GM23248 (cell line): ENCODE results near the gene SPEM2. TPM values are rescaled to one million over a fixed set of nuclear protein-coding genes. Genes with fewer than 3 reads are reported as not detected.

Source experiments
- DNase-seq: peaks from one replicate; pipeline ENCODE4 v3.0.0-alpha.2; 2015
- H2AFZ ChIP-seq: fragments of 200-600 bp; sonication (generic); 2 replicates; pipeline ENCODE4 v1.6.1; 2016; ENCODE audit warnings: antibody characterized with exemption
- H3F3A ChIP-seq: fragments of 200-600 bp; sonication (generic); 2 replicates; pipeline ENCODE4 v1.6.1; 2016; ENCODE audit warnings: mild to moderate bottlenecking, antibody characterized with exemption, mixed run types; ENCODE audit not compliant: insufficient read depth
- H3K27ac ChIP-seq: fragments of 200-600 bp; sonication (generic); 2 replicates; pipeline ENCODE4 v1.5.1; 2016; ENCODE audit warnings: mild to moderate bottlenecking
- H3K27me3 ChIP-seq: fragments of 200-600 bp; sonication (generic); replicated peaks from 2 replicates; pipeline ENCODE4 v1.6.1; 2016; ENCODE audit warnings: mild to moderate bottlenecking; ENCODE audit not compliant: insufficient read depth
- H3K36me3 ChIP-seq: fragments of 200-600 bp; sonication (generic); 2 replicates; pipeline ENCODE4 v1.6.1; 2016; ENCODE audit warnings: low read depth, mild to moderate bottlenecking
- H3K4me1 ChIP-seq: fragments of 200-600 bp; sonication (generic); 2 replicates; pipeline ENCODE4 v1.6.1; 2016; ENCODE audit warnings: mild to moderate bottlenecking; ENCODE audit not compliant: insufficient read depth
- H3K4me2 ChIP-seq: fragments of 200-600 bp; sonication (generic); one replicate; pipeline ENCODE4 v1.6.1; 2016; ENCODE audit warnings: mild to moderate bottlenecking; ENCODE audit not compliant: unreplicated experiment
- H3K4me3 ChIP-seq: fragments of 200-600 bp; sonication (generic); 2 replicates; pipeline ENCODE4 v1.5.1; 2016; ENCODE audit warnings: mild to moderate bottlenecking
- H3K79me2 ChIP-seq: fragments of 200-600 bp; sonication (generic); 2 replicates; pipeline ENCODE4 v1.6.1; 2016; ENCODE audit warnings: mild to moderate bottlenecking; ENCODE audit not compliant: insufficient read depth
- H3K9ac ChIP-seq: fragments of 200-600 bp; sonication (generic); 2 replicates; pipeline ENCODE4 v1.6.1; 2016; ENCODE audit warnings: mild to moderate bottlenecking
- H3K9me2 ChIP-seq: fragments of 200-600 bp; sonication (generic); 2 replicates; pipeline ENCODE4 v1.6.1; 2016; ENCODE audit warnings: mixed run types, mild to moderate bottlenecking, moderate library complexity; ENCODE audit not compliant: insufficient read depth
- H3K9me3 ChIP-seq: fragments of 200-600 bp; sonication (generic); one replicate; pipeline ENCODE4 v1.6.1; 2017; ENCODE audit warnings: low read depth
- H4K20me1 ChIP-seq: fragments of 200-600 bp; sonication (generic); 2 replicates; pipeline ENCODE4 v1.6.0; 2016; ENCODE audit not compliant: insufficient read depth
- EZH2 ChIP-seq: fragments of 200-600 bp; sonication (generic); IDR thresholded peaks from 2 replicates; pipeline ENCODE4 v1.6.1; 2018; ENCODE audit warnings: antibody characterized with exemption, mild to moderate bottlenecking; ENCODE audit not compliant: insufficient read depth, poor library complexity, severe bottlenecking
- EZH2phosphoT487 ChIP-seq: fragments of 200-600 bp; sonication (generic); IDR thresholded peaks from 2 replicates; pipeline ENCODE4 v1.6.1; 2018; ENCODE audit warnings: antibody characterized with exemption, moderate library complexity, mild to moderate bottlenecking, low read depth; ENCODE audit not compliant: insufficient read depth
- WGBS, 2 experiments: methylation state at CpG; one replicate each; pipeline ENCODE4 v1.1.6; 2015 to 2017; ENCODE audit warnings: low lambda C conversion rate in 2 of 2, low coverage in 1 of 2; ENCODE audit errors: missing lambda C conversion rate in 2 of 2; 5-methylcytosine and 5-hydroxymethylcytosine counted together
- in situ Hi-C: fragments of 300-500 bp; cut with MboI; formaldehyde crosslinking; loops from 2 replicates; pipeline ENCODE4 v1.15.0; 2020
- polyA plus RNA-seq: library from polyadenylated mRNA; unstranded; fragments of >200 nt; fragmentation: Nextera tagmentation; extraction: Ambion mirVana; gene quantifications from 2 replicates; pipeline ENCODE4 v1.2.1, GENCODE V29; 2016
- total RNA-seq: library from RNA; depleted of rRNA; stranded (reverse); fragments of >200 nt; shearing (Covaris generic); gene quantifications from 2 replicates; pipeline ENCODE4 v1.2.3, GENCODE V29; 2014

The SPEM2 gene
- total and polyA plus RNA-seq, 2 experiments from 2014 or later = not detected

GRCh38 chr17:7462474-7463371 is 37.3 kb downstream of the SPEM2 start:
- TF ChIP-seq EZH2phosphoT487 (no peak), EZH2 (no peak)

GRCh38 chr17:7463372-7463846 is 38.0 kb downstream of the SPEM2 start:
- no peak overlapping the region for H3K4me3 ChIP-seq
- H3F3A ChIP-seq = peaks cover 22% of the 10 kb centered on the region
- H3K9me3 ChIP-seq = no peaks in the 10 kb centered on the region
- H3K4me2 ChIP-seq = no peak overlapping the region
- H3K79me2 ChIP-seq = peaks cover 47% of the 10 kb centered on the region
- 0 out of 2 replicates have a peak, but pooled peaks cover 2% of the 10 kb centered on the region for H3K4me1 ChIP-seq
- in situ Hi-C loops = no loop called here
- no peaks in the 10 kb centered on the region for H3K9me2 ChIP-seq
- peaks cover 7% of the 10 kb centered on the region; the same call in 1 of the 2 replicates for H3K36me3 ChIP-seq
- H3K27me3 ChIP-seq = no peaks in the 10 kb centered on the region
- H3K27ac ChIP-seq = no peak overlapping the region
- H3K9ac ChIP-seq = no peak overlapping the region
- TF ChIP-seq EZH2phosphoT487 = no peak
- no peak for TF ChIP-seq EZH2
- 86 to 97% methylated on average over 12 to 14 of the region's 14 CpGs for WGBS, 2 experiments
- no peak for DNase-seq
- no peaks in the 10 kb centered on the region for H4K20me1 ChIP-seq
- no peak overlapping the region for H2AFZ ChIP-seq

More at GRCh38 chr17:7462474-7463371, 37.3 kb downstream of the SPEM2 start:
- Histone ChIP-seq H3K9ac (no peak overlapping the region), H3F3A (peaks cover 26% of the 10 kb centered on the region), H3K9me2 (no peaks in the 10 kb centered on the region), H4K20me1 (no peaks in the 10 kb centered on the region), H3K4me3 (no peak overlapping the region), H3K36me3 (peaks cover 7% of the 10 kb centered on the region; the same call in 1 of the 2 replicates), H3K4me2 (no peak overlapping the region), H3K9me3 (no peaks in the 10 kb centered on the region), H3K79me2 (peaks cover 40% of the 10 kb centered on the region), H3K27ac (no peak overlapping the region), H2AFZ (no peak overlapping the region), H3K4me1 (0 out of 2 replicates have a peak, but pooled peaks cover 2% of the 10 kb centered on the region), H3K27me3 (no peaks in the 10 kb centered on the region)
- 93% methylated on average over 34 to 44 of the region's 44 CpGs for WGBS, 2 experiments
- in situ Hi-C loops = no loop called here
- DNase-seq = no peak

- Histone ChIP-seq H3K9me2 (no peaks in the 10 kb centered on the region), H3K9me3 (no peaks in the 10 kb centered on the region), H3K4me2 (no peak overlapping the region), H3K4me3 (no peak overlapping the region), H2AFZ (no peak overlapping the region), H3K27ac (no peak overlapping the region), H3K79me2 (peaks cover 54% of the 10 kb centered on the region), H3F3A (peaks cover 19% of the 10 kb centered on the region), H3K27me3 (no peaks in the 10 kb centered on the region), H3K36me3 (peaks cover 7% of the 10 kb centered on the region; the same call in 1 of the 2 replicates), H3K4me1 (0 out of 2 replicates have a peak, but pooled peaks cover 2% of the 10 kb centered on the region), H4K20me1 (no peaks in the 10 kb centered on the region), H3K9ac (no peak overlapping the region)
- DNase-seq = no peak
- WGBS, 2 experiments = 80 to 84% methylated on average over 7 to 9 of the region's 9 CpGs
- in situ Hi-C loops = no loop called here
- TF ChIP-seq EZH2phosphoT487 (no peak), EZH2 (no peak)
Observed at GRCh38 chr17:7464081-7464480, 38.7 kb downstream of the SPEM2 start.

- H3K9ac ChIP-seq = no peak overlapping the region
- H2AFZ ChIP-seq = no peak overlapping the region
- H3K9me2 ChIP-seq = no peaks in the 10 kb centered on the region
- no peaks in the 10 kb centered on the region for H4K20me1 ChIP-seq
- no peak overlapping the region for H3K4me2 ChIP-seq
- no peak overlapping the region for H3K4me3 ChIP-seq
- H3K36me3 ChIP-seq = peaks cover 7% of the 10 kb centered on the region; the same call in 1 of the 2 replicates
- 93% methylated on average over 19 to 33 of the region's 33 CpGs for WGBS, 2 experiments
- H3K27ac ChIP-seq = no peak overlapping the region
- H3K27me3 ChIP-seq = no peaks in the 10 kb centered on the region
- peaks cover 71% of the 10 kb centered on the region for H3K79me2 ChIP-seq
- H3K4me1 ChIP-seq = 0 out of 2 replicates have a peak, but pooled peaks cover 2% of the 10 kb centered on the region
- in situ Hi-C loops = no loop called here
- H3F3A ChIP-seq = peaks cover 4% of the 10 kb centered on the region; the same call in 1 of the 2 replicates
- DNase-seq = no peak
- TF ChIP-seq EZH2 (no peak), EZH2phosphoT487 (no peak)
- no peaks in the 10 kb centered on the region for H3K9me3 ChIP-seq
Observed at GRCh38 chr17:7465597-7466275, 40.3 kb downstream of the SPEM2 start.
